Subcutaneous abdominal adipose tissue (tissue), 5 donors: ENCODE measurements around the gene TTC6.
A peak's percentile ranks its signal among the peaks of the same experiment; 100 is the strongest.

ENCODE experiments used
- H3K27ac ChIP-seq: one replicate; pipeline ENCODE4 v1.7.0; 2013; ENCODE audit warnings: low read depth, mild to moderate bottlenecking, inconsistent platforms, low read length, moderate library complexity
- H3K27me3 ChIP-seq, 5 donors: one replicate each; pipeline ENCODE4 v1.7.0; 2013; ENCODE audit warnings: low read length in 5 of 5, inconsistent platforms in 1 of 5; ENCODE audit not compliant: control insufficient read depth in 5 of 5, insufficient read depth in 4 of 5
- H3K36me3 ChIP-seq, 5 donors: one replicate each; pipeline ENCODE4 v1.7.0; 2013; ENCODE audit warnings: low read length in 5 of 5; ENCODE audit not compliant: control insufficient read depth in 5 of 5, insufficient read depth in 5 of 5
- H3K4me1 ChIP-seq, 5 donors: one replicate each; pipeline ENCODE4 v1.7.0; 2013; ENCODE audit warnings: low read length in 5 of 5, mild to moderate bottlenecking in 3 of 5, moderate library complexity in 1 of 5; ENCODE audit not compliant: control insufficient read depth in 5 of 5, insufficient read depth in 5 of 5
- H3K4me3 ChIP-seq, 5 donors: one replicate each; pipeline ENCODE4 v1.7.0; 2013; ENCODE audit warnings: low read length in 5 of 5, low read depth in 1 of 5
- H3K9ac ChIP-seq, 5 donors: one replicate each; pipeline ENCODE4 v1.7.0; 2013; ENCODE audit warnings: low read length in 5 of 5, mild to moderate bottlenecking in 4 of 5, moderate library complexity in 3 of 5
- H3K9me3 ChIP-seq, 5 donors: one replicate each; pipeline ENCODE4 v1.7.0; 2013; ENCODE audit warnings: low read length in 5 of 5; ENCODE audit not compliant: control insufficient read depth in 5 of 5
- donor health status: healthy.
- donor health status: healthy.
- donor health status: healthy.
- donor health status: healthy.
- donor health status: healthy.

TTC6 gene

GRCh38 chr14:37597914-37598746 lies 2.7 kb downstream of the TTC6 start:
- H3K27ac ChIP-seq: no peak overlapping the region
- H3K4me3 ChIP-seq: peak overlapping the region in 4 of 5 donors; percentile 24 to 65 (median 46)
- no peaks in the 10 kb centered on the region for H3K9me3 ChIP-seq
- H3K36me3 ChIP-seq: no peaks in the 10 kb centered on the region
- peaks cover 2 to 49% (median 41%) of the 10 kb centered on the region in 5 donors for H3K4me1 ChIP-seq
- peaks cover 62 to 84% (median 77%) of the 10 kb centered on the region in 5 donors for H3K27me3 ChIP-seq
- H3K9ac ChIP-seq: no peak overlapping the region

- H3K9me3 ChIP-seq: no peaks in the 10 kb centered on the region
- no peaks in the 10 kb centered on the region for H3K36me3 ChIP-seq
- H3K4me1 ChIP-seq: peaks cover 2 to 49% (median 40%) of the 10 kb centered on the region in 5 donors
- no peak overlapping the region for H3K27ac ChIP-seq
- no peak overlapping the region for H3K9ac ChIP-seq
- peaks cover 64 to 85% (median 79%) of the 10 kb centered on the region in 5 donors for H3K27me3 ChIP-seq
- peak overlapping the region in 3 of 5 donors; percentile 24 to 65 (median 61) for H3K4me3 ChIP-seq
These were observed 3.5 kb downstream of the TTC6 start for GRCh38 chr14:37598747-37599506.

GRCh38 chr14:37599507-37600368 lies 4.3 kb downstream of the TTC6 start:
- Histone ChIP-seq H3K4me3 (peak overlapping the region in 3 of 5 donors; percentile 12 to 39 (median 27)), H3K36me3 (no peaks in the 10 kb centered on the region), H3K27ac (no peak overlapping the region), H3K27me3 (peaks cover 66 to 89% (median 86%) of the 10 kb centered on the region in 5 donors), H3K9me3 (no peaks in the 10 kb centered on the region), H3K9ac (no peak overlapping the region), H3K4me1 (peaks cover 2 to 41% (median 35%) of the 10 kb centered on the region in 5 donors)

GRCh38 chr14:37600880-37601741 lies 5.7 kb downstream of the TTC6 start:
- H3K9me3 ChIP-seq: no peaks in the 10 kb centered on the region
- H3K4me3 ChIP-seq: no peak overlapping the region
- H3K27ac ChIP-seq: no peak overlapping the region
- H3K36me3 ChIP-seq: no peaks in the 10 kb centered on the region
- peaks cover 2 to 31% (median 28%) of the 10 kb centered on the region in 5 donors for H3K4me1 ChIP-seq
- H3K9ac ChIP-seq: no peak overlapping the region
- peaks cover 66 to 94% (median 83%) of the 10 kb centered on the region in 5 donors for H3K27me3 ChIP-seq

- no peaks in the 10 kb centered on the region for H3K36me3 ChIP-seq
- peaks cover 2 to 28% (median 27%) of the 10 kb centered on the region in 5 donors for H3K4me1 ChIP-seq
- H3K9ac ChIP-seq: no peak overlapping the region
- H3K27me3 ChIP-seq: peaks cover 64 to 92% (median 81%) of the 10 kb centered on the region in 5 donors
- no peak overlapping the region for H3K27ac ChIP-seq
- H3K9me3 ChIP-seq: no peaks in the 10 kb centered on the region
- no peak overlapping the region for H3K4me3 ChIP-seq
These were observed 6.4 kb downstream of the TTC6 start for GRCh38 chr14:37601865-37602264.

- H3K4me3 ChIP-seq: no peak overlapping the region
- H3K27me3 ChIP-seq: peaks cover 60 to 82% (median 72%) of the 10 kb centered on the region in 5 donors
These were observed 7.4 kb downstream of the TTC6 start for GRCh38 chr14:37602605-37603453.

GRCh38 chr14:37603688-37604251 lies 8.3 kb downstream of the TTC6 start:
- no peak overlapping the region for H3K27ac ChIP-seq
- H3K27me3 ChIP-seq: peaks cover 50 to 73% (median 63%) of the 10 kb centered on the region in 5 donors

More at GRCh38 chr14:37602605-37603453, 7.4 kb downstream of the TTC6 start:
- Histone ChIP-seq H3K27ac (no peak overlapping the region), H3K9ac (no peak overlapping the region), H3K36me3 (no peaks in the 10 kb centered on the region), H3K4me1 (peaks cover 2 to 24% (median 23%) of the 10 kb centered on the region in 5 donors), H3K9me3 (no peaks in the 10 kb centered on the region)

GRCh38 chr14:37606678-37607077 lies 11.2 kb downstream of the TTC6 start:
- peaks cover 32 to 58% (median 51%) of the 10 kb centered on the region in 5 donors for H3K27me3 ChIP-seq

More at GRCh38 chr14:37603688-37604251, 8.3 kb downstream of the TTC6 start:
- H3K36me3 ChIP-seq: no peaks in the 10 kb centered on the region
- H3K4me1 ChIP-seq: peaks cover 0 to 15% (median 14%) of the 10 kb centered on the region in 5 donors
- no peak overlapping the region for H3K9ac ChIP-seq
- no peak overlapping the region for H3K4me3 ChIP-seq
- H3K9me3 ChIP-seq: no peaks in the 10 kb centered on the region

More at GRCh38 chr14:37606678-37607077, 11.2 kb downstream of the TTC6 start:
- peaks cover 0 to 3% (median 0%) of the 10 kb centered on the region in 5 donors for H3K9me3 ChIP-seq
- no peak overlapping the region for H3K9ac ChIP-seq
- no peak overlapping the region for H3K27ac ChIP-seq
- H3K36me3 ChIP-seq: no peaks in the 10 kb centered on the region
- H3K4me1 ChIP-seq: peaks cover 0 to 6% (median 0%) of the 10 kb centered on the region in 5 donors
- no peak overlapping the region for H3K4me3 ChIP-seq
